ENCODE measurements around the gene BRWD1.

Gene BRWD1

DNA sequence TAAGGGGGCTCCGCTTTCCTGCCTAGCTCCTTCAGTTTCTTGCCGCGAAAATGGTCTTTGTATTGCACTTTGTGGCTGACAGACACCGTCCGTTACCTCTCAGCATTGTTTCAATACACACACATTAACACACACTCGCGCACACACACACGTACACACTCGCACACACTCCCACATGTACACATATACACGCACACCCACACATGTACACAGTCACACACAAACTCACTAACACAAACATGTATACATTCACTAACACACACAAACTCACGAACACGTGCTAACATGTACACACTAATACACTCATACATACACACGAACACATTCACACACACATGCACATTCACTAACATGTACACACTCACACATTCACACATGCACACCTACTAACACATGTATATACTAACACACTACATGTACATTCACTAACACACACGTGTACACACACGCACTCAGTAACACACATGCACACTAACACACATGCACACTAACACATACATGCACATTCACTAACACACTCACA is 179.1 kb downstream of the BRWD1 start:
- Histone ChIP-seq H3K9ac (ENCODE audit: low read depth, low read length) (no peak overlapping the region), H3K4me1 (ENCODE audit: control insufficient read depth, insufficient read depth, low read length) (peaks cover 7% of the 10 kb centered on the region), H3K9me3 (ENCODE audit: control insufficient read depth, insufficient read depth, low read length) (no peaks in the 10 kb centered on the region), H3K36me3 (ENCODE audit: control insufficient read depth, insufficient read depth, low read length) (no peaks in the 10 kb centered on the region), H3K27me3 (ENCODE audit: control insufficient read depth, insufficient read depth, low read length) (no peaks in the 10 kb centered on the region), H3K4me3 (ENCODE audit: low read depth, low read length) (no peak overlapping the region)

All from iPS-15b (cell line).